NCI-H510A (cell line): ENCODE measurements around the gene C1QB.
A peak's percentile ranks its signal among the peaks of the same experiment; 100 is the strongest.

ENCODE experiments used
- DNase-seq: peaks from one replicate; lab custom pipeline; 2025; lab: John Stamatoyannopoulos, UW

The C1QB gene, protein sequence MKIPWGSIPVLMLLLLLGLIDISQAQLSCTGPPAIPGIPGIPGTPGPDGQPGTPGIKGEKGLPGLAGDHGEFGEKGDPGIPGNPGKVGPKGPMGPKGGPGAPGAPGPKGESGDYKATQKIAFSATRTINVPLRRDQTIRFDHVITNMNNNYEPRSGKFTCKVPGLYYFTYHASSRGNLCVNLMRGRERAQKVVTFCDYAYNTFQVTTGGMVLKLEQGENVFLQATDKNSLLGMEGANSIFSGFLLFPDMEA

DNA sequence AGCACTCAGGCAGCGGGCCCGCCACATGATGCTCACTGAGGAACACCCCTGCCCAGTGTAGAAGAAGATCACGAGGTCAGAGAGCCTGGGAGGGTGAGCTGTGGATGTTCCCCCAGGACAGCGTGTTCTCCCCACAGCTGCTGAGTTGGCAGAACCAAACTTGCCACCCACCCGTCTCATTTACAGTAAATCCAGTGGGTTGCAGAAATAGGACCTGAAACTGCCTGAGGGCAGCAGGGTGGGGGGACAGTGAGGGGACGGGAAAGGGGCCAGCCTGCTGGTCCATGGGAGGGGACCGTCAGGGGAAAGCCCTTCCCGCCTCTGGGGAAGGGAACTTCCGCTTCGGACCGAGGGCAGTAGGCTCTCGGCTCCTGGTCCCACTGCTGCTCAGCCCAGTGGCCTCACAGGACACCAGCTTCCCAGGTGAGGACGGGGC lies at the start of gene C1QB:
Gene C1QB (plus strand): TSS at position 356 of the 436 bp plus-strand sequence. CDS start 6,227 bp downstream, outside the sequence.
- DNase-seq, result no peak

DNA sequence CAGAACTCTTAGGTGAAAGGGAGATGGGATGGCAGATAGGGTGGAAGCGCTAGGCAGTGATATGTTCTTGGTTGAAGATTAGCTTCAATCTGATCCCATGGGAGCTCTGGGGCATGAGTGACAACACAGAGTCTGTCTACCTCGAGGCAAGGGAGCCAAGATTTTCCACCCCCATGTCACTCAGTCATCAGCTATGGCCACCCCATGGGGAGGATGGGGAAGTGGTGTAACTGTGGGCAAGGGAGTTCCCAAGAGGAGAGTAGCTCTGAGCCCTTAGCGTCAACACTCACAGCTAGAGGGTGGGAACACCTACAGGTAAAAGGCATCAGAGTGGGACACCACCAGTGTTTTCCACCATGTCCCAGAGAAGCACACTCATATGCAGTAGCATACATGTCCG lies 46.9 kb upstream of the C1QB start:
- no peak for DNase-seq

DNA sequence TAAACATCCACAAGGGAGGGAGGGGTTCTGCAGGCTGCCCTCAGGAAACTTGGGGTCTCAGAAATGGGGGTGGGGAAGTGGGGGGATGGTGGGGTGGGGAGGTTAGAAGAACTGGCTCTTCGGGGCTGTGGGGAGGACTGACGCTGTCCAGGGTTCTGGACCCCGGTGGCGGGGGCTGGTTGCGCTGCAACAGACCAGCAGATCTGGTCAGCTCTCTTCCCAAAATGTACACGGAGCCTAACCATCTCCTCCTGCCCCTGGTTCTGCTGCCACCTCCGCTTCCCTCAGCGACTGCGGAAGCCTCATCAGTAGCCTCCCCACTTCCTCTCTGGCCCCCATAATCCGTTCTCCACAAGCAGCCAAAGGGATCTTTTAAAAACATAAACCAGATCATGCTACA lies 45.9 kb upstream of the C1QB start:
- no peak for DNase-seq

DNA sequence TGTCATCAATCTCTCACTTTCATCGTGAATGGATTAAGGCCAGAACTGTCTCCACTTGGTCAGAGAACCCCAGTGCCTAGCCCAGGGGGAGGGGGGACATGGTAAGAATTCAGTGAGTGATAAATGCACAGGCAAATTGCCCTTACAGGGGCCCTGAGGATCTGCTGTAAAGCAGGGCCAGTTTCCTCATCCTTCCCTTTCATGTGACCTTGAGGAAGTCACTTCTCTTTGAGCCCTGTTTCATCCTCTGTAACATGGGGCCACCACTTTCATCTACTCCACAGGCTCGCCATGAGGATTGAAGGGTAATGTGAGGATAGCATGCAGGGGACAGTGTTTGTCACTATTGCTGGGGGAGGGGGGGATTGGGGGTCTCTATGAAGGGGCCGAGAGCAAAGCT lies 44.7 kb upstream of the C1QB start:
- no peak for DNase-seq

DNA sequence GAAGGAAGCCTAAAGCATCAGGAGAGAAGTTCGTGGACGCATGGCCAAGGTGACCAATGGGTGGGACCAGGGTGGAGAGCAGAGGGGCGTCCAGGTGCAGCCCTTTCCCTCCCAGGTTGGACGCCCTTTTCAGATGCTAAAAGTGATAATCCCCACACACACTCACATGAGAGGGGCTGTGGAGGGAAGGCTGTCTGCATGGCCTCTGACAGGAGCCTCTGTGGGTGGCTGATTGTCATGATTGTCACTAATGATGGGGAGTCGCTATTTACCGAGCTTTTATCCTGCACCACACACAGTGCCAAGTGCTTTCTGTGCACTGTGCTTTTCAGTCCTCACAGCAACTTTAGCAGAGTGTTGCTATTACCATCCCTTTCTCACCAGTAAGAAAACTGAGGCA lies 43.7 kb upstream of the C1QB start:
- DNase-seq, result no peak

DNA sequence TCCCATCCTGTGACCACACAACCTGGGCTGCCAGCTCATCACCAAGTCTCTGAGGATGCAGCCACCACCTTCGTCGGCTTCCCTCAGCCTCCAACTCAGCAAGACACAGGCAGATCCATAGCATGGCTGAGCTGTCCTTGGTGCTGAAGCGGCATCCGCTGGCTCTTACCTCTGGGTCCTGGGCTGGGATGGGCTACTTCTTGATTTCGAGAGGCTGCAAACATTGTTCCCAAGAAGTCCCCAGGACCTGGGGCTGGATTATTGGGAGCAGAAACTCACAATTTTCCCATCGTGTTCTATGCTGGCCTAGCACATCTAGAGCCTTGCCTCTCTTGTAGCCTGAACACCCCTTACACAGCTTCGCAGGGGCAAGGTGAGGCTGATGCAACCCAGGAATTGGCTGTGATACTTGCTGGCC lies 41.5 kb upstream of the C1QB start:
- no peak for DNase-seq

DNA sequence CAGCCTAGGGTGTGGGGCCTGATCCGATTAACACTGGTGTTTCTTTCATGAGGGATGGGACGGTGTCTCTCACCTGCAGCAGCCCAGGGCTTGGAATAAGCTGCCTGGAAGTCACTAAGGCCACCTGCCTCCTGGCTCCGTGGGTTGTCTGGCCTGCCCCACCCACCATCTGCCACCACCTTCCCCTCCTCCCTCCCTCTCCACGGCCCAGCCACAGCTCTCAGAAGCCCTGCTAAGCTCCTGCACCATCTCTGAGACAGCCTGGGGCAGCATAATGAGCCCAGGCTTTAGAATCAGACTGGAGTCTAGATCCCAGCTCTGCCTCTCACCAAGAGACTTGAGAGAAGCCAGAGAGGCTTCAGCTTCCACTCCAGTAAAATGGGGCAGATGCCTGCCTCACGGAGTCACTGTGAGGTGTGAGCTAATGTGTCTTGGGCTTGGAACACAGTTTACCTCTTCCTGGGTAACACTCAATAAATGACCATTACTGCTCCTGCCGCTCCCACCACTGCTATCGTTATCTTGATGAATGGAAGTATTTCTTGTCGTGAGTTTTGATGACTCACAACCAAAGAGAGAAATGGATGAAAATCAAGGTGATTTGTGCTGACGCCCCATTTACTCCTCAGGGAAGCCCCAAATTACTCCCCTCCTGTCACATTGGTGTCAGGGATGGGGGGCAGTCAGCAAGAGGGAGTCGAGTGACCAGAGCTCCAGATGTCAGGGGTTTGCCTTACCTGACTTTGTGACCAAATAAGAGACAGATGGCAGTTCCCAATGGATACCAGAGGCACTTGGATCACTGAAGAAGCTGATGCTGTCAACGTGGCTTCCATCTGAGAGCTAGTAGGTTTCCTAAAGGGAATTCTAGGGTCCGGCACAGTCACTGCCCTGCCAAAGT lies 40.1 kb upstream of the C1QB start:
- DNase-seq, result no peak

DNA sequence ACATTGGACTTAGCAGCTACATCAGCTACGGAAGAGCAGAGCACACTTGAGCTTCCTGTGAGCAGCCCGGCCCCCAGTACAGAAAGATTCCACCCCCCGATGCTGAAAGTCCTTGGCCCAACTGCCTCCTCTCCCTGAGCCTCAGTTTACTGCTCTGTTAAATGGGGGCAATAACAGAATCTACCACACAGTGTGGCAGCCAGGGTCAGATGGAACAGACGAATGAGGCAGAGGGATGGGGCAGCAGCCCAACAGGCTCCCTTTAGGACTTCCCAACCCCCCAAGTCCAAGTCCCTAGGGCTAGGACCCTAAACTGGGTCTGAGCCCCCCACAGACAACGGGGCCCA lies 39.5 kb upstream of the C1QB start:
- DNase-seq, result no peak

DNA sequence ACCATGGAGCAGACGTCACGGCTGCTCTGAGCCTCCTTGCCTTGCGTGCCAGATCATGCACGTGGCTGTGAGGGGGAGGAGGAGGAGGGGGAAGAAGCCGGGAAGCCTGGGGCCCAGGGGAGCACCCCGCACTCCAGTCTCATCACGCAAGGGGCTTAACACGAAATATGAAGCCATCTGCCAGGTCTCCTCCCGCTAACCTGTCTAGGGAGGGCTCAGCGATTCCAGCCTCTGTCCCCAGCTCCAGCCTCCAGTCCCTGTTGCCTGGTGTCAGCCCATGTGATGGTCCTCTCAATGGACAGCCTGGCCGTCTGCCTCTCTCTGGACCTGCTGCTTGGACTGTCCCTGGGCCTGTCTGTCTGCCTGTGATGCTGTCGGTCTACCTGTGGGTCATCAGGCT lies 39.1 kb upstream of the C1QB start:
- no peak for DNase-seq

DNA sequence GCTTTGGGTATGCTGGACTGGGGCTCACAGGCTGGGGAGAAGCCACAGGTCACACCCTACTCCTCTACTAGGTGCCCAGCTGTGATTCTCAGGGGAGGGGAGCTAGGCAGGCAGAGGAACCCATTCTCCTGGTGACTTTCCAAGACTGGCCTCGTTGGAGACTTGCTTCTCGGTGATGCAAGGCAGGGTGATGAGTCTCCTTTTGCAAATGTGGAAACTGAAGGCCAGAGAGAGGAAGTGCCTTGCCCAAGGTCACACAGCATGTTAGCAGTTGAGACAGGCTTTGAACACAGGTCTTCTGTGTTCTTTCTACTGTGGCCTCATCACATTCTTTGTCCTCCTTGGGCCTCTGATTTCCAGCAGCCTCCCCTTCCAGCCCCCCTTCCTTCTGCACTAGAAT lies 37.1 kb upstream of the C1QB start:
- DNase-seq, result no peak

DNA sequence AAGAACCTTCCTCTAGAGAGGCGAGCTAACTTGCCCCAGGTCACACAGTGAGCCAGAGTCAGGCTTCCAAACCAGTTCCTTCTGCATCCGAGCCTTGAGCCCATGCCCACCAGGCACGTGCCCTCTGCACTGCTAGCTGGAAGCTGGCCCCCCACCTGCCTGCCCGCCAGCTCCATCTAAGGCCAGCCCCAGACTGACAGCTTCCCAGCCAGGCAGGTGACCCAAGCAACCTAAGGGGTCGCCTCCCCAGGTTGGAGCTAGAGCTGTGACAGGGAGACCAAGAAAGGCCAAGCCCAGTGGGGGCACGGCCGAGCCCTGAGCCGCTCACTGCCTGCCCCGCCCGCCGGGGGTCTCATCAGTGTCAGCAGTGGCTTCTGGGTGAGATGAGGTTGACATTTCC lies 36.5 kb upstream of the C1QB start:
- no peak for DNase-seq

DNA sequence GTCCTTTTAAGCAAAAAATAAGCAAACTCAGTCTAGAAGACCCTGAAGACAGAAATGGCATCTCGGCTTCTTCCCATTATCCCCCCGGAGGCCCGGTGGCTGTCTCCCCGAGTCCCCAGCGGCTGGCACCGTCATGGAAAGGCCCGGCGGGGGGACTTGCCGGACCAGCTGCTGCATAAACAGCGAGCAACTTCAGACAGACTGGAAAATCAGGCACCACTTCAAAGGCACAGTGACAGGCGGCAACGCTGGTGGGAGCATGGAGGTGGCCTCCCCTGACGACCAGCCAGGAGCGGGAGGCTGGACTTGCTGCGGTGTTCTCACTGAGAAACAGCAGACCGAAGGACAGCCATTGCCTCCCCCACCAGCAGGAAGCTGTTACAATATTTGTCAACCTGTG lies 35.0 kb upstream of the C1QB start:
- peak; percentile 64 for DNase-seq

DNA sequence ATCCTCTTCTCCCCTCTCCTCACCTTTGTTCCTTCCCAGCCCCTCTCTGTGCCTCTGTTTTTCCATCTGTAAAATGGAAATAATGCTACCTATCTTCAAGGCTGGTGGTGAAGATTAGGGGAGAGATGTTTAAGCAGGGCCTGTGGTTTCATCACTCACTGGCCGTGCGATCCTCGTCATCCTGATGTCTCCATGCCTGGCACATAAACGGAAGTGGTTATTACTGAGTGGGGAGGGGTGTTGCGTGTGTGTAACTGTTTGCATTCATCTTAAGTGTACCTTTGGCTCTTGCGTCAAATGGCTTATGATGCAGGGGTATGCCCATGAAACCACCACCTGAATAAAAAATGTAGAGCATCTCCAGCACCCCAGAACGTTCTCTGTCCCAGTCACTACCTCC lies 33.8 kb upstream of the C1QB start:
- no peak for DNase-seq

DNA sequence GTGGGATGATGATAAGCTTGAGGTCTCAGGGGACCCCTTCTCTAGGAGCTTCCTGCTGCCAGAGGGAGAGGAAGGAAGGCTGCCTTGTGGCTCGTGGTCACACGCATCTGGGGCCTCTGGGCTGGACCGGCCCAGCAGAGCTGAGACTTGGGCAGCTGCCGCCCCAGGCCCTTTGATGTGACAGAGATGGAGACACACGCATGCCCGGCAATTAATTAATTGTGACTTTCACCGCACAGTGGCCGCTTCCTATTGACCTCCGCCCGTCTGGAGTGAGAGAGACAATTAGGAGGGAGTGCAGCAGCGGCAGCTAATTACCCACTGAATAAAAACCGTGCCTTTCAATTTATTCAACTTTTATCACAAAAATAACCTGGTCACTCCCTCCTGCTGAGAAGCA lies 33.2 kb upstream of the C1QB start:
- no peak for DNase-seq

DNA sequence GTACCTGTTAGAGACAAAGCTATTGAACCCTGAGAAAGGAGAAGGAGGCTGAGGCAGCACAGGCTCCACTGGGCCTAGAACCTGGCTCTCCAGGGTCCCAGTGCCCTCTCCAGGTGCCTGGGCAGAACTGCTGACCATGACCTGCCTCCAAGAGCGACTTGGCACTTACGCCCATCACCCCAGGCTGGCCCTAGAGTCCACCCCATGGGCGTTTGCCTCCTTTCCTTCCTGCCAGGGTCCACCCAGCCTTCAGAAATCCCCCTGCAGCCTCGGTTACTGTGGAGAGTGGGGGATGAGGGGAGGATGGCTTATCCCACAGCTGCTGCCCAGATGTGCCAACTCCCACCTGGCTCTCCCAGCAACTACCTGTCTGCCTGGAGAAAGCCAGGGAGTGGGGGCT lies 31.3 kb upstream of the C1QB start:
- DNase-seq, result no peak

DNA sequence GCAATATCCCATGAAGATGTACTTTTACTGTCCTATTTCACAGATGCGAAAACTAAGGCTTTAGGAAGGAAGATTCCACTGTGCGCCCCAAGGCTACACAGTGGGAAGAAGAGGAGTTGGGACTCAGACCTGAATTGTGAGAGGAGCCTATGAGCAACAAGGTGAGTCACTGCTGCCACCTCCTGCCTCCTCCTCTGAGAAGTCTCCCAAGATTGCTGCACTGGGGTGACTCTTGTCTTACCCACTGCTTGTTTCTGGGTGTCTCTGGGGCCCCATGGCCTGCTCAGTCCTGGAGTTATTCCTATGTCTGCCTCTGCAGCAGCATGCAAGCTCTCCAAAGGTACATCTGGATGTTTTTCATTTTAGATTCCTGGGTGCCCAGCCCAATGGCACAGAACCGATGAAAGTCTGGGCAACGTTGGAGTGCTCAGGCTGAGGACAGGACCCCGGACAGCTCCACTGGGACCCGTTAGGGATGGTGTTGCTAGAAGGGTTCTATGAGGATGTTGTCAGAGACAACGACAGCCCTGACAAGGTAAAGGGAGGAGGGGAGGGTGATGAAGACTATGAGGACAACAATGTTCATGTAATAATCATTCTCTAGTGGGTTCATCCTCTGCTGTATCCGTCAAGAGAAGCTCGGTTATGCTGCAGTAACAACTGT lies 27.6 kb upstream of the C1QB start:
- DNase-seq, result no peak

DNA sequence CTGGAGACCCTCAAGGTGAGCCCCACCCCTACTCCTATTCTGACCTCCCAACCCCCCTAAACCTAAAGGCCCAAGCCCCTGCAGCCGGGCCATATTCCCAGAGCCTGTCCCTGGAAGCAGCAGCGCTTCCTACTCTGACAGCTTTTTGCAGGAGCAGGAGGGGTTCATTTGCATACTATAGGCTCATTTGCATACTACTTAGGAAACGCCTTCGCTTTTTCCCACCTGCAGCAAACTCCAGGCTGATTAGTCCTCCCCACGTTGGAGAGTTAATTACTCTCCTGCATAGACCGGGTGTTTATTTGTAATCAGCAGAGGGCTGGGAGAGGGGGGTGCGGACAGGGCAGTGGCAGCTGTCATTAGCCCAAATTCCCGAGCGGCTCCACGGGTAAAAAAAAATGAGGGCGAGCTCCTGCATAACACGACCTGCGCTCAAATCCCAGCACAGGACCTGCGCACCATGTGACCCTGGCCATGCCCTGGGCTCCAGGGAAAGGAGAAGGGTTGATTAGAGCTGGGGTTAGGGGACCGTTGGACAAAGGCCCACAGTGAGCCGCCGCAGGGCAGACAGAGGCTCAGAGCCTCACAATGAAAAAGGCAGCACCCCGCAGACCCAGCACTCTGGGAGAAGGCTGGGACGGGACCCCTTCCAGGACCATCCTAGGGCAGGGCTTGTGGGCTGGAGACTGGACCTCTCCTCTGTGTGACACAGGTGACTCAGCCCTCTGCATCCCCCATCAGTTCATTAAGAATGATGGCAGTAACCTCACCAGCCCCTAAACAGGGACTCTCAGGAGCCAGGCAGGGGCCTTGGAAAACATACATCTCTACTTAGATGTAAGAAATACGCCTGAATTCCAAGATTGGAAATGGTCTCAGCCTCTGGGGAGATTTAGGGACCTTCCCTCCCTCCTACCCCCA lies 26.5 kb upstream of the C1QB start:
- no peak for DNase-seq

DNA sequence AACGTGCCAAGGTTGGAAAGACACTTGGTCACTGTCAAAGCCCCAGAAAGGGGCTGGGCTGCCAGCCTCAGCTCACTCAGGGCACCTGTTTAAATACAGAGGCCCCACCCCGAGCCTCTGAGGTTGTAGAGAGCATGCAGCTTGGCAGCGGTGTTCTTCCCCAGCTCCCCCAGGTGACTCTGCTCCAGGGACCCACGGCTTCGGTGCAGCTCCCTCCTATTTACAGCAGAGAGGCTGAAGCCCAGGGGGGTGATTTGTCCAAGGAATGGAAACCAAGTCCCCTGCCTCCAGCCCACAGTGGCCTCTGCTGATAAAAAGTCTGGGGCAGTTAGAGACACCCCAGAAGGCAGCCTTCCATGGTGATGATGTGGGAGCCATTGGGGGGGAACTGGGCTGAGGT lies 25.7 kb upstream of the C1QB start:
- peak; percentile 64 for DNase-seq

DNA sequence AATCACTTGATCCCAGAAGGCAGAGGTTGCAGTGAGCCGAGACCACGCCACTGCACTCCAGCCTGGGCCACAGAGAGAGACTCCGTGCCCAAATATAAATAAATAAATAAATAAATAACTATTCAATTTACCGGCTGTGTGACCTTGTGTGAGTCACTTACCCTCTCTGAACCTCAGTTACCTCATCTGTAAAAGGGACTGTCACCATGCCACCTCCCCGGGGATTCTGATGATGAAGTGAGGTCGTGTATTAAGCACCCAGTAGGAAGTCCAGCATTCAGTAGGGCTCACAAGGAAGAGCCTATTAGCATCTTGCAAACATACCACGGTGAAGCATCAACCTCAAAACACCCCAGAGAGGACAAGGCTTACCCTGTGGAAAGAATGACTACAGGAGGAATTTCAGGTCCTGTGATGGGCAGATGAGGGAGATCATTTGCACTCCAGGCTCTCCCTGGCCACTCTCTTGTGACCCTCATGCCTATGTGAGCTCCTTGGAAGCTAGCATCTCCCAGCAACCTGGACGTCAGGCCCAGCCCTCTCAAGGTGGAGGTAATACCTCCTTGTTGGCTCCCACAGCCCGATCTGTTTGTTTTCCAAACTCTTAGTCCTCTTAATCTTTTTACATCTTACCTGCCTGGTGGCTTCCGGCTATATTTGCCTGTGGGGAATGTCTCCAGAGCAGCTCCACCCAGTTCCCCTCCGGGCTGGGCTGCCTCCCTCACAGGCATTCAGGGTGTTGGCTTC lies 24.2 kb upstream of the C1QB start:
- no peak for DNase-seq

DNA sequence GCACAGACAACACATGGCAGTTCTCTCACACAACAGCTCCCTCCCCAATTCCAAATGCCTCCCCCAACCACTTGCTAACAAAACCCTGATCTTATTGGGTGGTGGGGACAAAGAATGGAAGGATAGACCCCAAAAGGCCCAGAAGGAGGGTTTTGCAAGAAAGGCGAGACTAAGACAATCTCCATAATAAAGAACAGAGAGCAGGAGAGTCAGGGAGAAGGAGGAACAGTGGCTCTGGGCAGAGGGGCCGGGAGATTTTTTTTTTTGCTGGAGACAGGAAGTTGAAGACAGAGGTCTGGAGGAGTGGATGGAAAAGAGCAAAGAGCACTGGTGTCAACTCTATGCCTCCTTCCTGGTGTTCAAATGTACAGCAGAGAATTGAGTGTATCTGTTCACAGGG lies 23.1 kb upstream of the C1QB start:
- DNase-seq, result no peak
